D341Med (cell line): ENCODE data around the gene MSL1.

Experiments
- DNase-seq: peaks from one replicate; pipeline ENCODE4 v3.0.0; 2012; ENCODE audit warnings: low spot score

The MSL1 gene

GRCh38 chr17:40174514-40174913, 52.7 kb downstream of the MSL1 start:
- no peak for DNase-seq

GRCh38 chr17:40175928-40176753, 54.4 kb downstream of the MSL1 start:
- DNase-seq: peak; percentile 50

GRCh38 chr17:40176754-40177110, 55.0 kb downstream of the MSL1 start:
- no peak for DNase-seq

- DNase-seq: peak; percentile 94
These were observed 55.6 kb downstream of the MSL1 start, which contains the start of gene RAPGEFL1 for GRCh38 chr17:40177275-40177874. Gene RAPGEFL1, plus strand, starts transcription at chr17:40177470. Its CDS starts 392 bp downstream, at chr17:40177862.

DNA sequence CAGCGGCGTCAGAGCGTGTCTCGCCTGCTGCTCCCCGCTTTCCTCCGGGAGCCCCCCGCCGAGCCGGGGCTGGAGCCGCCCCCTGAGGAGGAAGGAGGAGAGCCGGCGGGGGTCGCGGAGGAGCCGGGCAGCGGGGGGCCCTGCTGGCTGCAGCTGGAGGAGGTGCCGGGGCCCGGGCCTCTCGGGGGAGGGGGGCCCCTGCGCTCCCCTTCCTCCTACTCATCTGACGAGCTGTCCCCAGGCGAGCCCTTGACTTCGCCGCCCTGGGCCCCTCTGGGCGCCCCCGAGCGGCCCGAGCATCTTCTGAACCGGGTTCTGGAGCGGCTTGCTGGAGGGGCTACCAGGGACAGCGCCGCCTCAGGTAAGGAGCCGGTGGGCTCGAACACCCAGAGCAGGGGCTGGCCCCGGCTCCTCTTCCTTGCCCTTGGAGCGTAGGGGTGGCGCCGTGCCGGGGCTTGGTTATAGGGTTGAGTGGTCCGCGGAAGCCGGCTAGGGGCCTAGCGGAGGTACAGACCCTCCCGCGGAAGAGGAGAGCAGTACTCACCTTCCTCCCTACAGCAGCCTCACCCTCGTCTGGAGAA, 56.3 kb downstream of the MSL1 start:
- DNase-seq: peak; percentile 50

- peak; percentile 65 for DNase-seq
These were observed 56.9 kb downstream of the MSL1 start for GRCh38 chr17:40178660-40179059.

DNA sequence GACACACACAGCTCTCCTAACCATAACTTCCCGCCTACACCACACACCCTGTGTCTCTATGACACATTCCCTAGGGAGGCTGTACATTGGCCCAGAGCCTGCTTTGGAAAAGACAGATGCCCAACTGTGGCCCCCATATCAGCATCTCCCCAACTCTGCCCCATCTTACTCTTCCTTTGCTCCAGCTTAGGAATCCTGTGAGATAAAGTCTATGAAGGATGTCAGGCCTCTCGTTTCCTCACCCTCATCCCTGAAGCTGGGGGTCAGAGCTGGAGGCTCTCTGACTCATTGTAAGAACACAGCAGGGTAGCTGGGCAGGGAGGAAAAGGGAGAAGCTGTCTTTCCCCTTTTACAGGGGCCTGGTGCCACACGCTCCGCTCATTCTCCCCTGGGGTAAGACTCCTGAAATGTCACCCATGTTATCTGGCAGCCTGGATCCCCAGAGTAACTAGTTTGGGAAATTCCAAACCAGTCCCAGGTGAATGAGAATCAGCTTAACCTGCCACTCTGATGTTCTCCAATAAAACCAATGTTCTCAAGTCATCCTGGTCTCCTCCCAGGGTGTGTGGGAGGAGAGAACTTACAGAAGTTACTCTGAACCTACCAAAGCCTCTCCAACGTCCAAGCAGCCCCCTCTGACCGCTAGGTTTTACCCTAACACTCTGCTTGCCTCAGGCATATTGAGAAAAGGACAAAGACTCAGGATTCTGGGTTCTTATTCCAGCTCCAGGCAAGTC, 58.3 kb downstream of the MSL1 start:
- no peak for DNase-seq

DNA sequence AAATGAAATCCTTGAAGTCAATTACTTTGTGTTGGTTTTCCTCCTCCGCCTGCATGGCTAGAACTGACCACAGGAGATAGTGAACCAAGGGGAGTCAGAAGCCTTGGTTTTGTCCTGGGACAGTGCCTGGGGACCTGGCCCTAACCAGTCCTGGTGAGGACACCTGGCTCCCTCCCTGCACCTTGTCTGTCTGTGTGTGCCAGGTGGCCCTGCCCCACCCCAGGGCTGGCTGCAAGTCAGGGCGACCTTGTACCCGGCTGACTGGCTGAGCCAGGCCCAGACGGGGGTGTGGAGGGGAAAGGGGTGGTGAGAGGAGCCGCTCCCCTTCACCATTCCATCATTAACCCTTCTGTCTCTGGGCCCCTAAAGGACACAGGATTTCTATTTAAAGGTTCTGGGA, 58.9 kb downstream of the MSL1 start:
- DNase-seq: no peak

- DNase-seq: no peak
These were observed 59.4 kb downstream of the MSL1 start for GRCh38 chr17:40181205-40181604.

GRCh38 chr17:40182606-40183005, 60.8 kb downstream of the MSL1 start:
- no peak for DNase-seq
